Measurements from ENCODE around the gene ANP32E. TPM values are rescaled to one million over a fixed set of nuclear protein-coding genes. Genes with fewer than 3 reads are reported as not detected.

Gene ANP32E
- total and polyA plus RNA-seq, 2 of the 8 experiments (the other 6 are each of a cell fraction or from before 2014, with no cell fraction given) = 20.7 to 123 TPM

GRCh38 chr1:150226486-150226885, 9.4 kb downstream of the ANP32E start (continued):
- TF ChIP-seq KDM5A (IDR thresholded peaks at IDR 0.05; ENCODE audit: low read length) (no peak), BACH1 (IDR thresholded peaks at IDR 0.05; ENCODE audit: low read length) (no peak)

Data from H1 (cell line).